Transverse colon (tissue), 4 donors: ENCODE measurements around the gene RIMS1.

ENCODE experiments used
- CTCF ChIP-seq, 5 experiments: fragments of 200-600 bp in 3 of 5; fragments of 450-650 bp in 2 of 5; sonication (generic) in 3 of 5; IDR thresholded peaks; 1 replicate in 2 of 5; 2 replicates in 3 of 5; pipeline ENCODE4 v1.5.1; 2016 to 2017; ENCODE audit warnings: antibody characterized with exemption in 5 of 5, inconsistent platforms in 3 of 5, mild to moderate bottlenecking in 2 of 5, moderate library complexity in 1 of 5
- EP300 ChIP-seq: sonication (generic); formaldehyde crosslinking; IDR thresholded peaks from one replicate; pipeline ENCODE4 v1.6.1; 2017; ENCODE audit warnings: antibody characterized with exemption, low read depth
- POLR2A ChIP-seq: fragments of 450-650 bp; IDR thresholded peaks from one replicate; pipeline ENCODE4 v1.6.1; 2016; ENCODE audit warnings: antibody characterized with exemption, mild to moderate bottlenecking, moderate library complexity
- POLR2AphosphoS5 ChIP-seq, 3 donors: sonication (generic); formaldehyde crosslinking; IDR thresholded peaks; one replicate each; pipeline ENCODE4 v1.6.1; 2016; ENCODE audit warnings: antibody characterized with exemption in 3 of 3

GRCh38 chr6:72316675-72317380, 430.5 kb downstream of the RIMS1 start:
- TF ChIP-seq CTCF (IDR thresholded peaks at IDR 0.05) (no peak), EP300 (no peak), POLR2A (no peak), POLR2AphosphoS5 (IDR thresholded peaks at IDR 0.05) (no peak)
